Measurements from ENCODE around the gene PARK7.

PARK7 gene

DNA sequence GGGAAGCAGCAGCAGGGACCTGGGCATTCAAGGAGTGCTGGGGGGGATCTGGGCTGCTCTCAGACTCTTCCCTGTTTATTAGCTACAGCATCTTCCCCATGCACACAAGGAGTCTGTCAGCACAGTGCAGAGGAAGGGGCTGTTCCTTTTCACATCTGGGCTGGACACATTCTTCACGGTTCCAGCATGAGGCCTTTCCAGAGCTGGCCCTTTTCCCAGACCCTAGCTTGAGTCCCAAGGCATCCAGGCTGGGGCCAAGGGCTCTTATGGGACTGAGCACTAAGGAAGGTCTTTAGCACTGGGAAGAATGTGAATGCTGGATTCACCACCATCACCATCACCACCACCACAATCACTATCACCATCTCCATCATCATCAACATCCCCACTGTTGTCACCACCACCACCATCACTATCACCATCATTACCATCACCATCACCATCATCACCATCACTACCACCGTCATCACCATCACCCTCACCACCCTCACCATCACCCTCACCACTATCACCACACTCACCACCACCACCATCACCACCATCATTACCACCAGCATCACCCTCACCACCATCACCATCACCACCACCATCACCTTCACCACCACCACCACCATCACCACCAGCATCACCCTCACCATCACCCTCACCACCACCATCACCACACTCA lies 28.4 kb downstream of the PARK7 start:
- FAIRE-seq = no peak
- DNase-seq (ENCODE audit: insufficient read length) = no peak
- TF ChIP-seq TAF1 (IDR thresholded peaks at IDR 0.05; ENCODE audit: borderline replicate concordance, low read depth, low read length) (no peak), POLR2AphosphoS5 (IDR thresholded peaks at IDR 0.05; ENCODE audit: low read depth, low read length) (no peak), POLR2A (IDR thresholded peaks at IDR 0.05; ENCODE audit: low read depth, low read length) (no peak)

DNA sequence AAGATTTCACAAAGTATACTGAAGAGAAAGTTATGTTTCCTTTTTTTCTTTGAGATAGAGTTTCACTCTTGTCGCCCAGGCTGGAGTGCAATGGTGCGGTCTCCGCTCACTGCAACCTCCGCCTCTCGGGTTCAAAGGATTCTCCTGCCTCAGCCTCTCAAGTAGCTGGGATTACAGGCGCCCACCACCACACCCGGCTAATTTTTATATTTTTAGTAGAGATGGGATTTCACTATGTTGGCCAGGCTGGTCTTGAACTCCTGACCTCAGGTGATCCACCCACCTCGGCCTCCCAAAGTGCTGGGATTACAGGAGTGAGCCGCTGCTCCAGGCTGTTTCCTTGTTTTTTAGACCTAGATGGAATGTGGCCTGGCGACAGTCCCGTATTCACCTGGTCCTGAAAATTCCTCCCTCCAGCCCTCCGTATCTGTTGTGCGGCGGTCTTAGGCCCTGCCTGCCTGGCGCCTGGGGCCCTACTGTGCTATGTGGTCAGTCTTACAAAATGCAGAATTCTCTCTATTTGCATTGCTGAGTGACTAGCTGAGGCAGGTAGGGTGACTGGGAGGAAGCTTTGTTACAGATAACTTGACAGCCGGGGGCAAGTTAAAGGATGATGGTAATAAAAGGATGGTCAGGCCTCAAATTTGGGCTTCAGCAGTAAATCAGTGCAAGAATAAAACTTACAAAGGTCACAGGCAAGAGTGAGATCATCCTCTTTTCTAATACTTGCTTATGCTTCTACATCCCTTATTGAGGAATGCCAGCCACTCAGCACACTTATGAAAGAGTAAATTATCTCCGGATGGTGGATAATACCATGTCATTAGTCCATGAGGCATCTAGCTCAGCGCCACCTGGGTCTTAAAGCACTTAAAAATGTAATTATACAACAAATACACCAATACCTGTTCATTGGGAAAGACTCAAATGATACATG lies 30.3 kb downstream of the PARK7 start:
- FAIRE-seq = no peak
- TF ChIP-seq POLR2AphosphoS5 (IDR thresholded peaks at IDR 0.05; ENCODE audit: low read depth, low read length) = no peak
- no peak for TF ChIP-seq POLR2A (IDR thresholded peaks at IDR 0.05; ENCODE audit: low read depth, low read length)
- no peak for DNase-seq (ENCODE audit: insufficient read length)

DNA sequence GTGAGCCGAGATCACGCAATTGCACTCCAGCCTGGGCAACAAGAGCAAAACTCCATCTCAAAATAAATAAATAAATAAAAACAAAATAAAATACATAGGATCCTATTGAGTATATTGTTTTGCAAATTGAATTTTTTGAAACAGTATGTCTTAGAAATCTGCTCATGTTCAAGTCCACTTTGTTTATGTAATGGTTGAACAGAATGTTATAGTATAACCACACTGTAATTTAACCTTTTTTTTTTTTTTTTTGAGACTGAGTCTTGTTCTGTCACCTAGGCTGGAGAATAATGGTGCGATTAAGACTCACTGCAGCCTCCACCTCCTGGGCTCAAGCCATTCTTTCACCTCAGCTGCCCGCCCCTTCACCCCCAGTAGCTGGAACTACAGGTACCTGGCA lies 31.4 kb downstream of the PARK7 start:
- TF ChIP-seq POLR2AphosphoS5 (IDR thresholded peaks at IDR 0.05; ENCODE audit: low read depth, low read length) (no peak), TAF1 (IDR thresholded peaks at IDR 0.05; ENCODE audit: borderline replicate concordance, low read depth, low read length) (no peak), POLR2A (IDR thresholded peaks at IDR 0.05; ENCODE audit: low read depth, low read length) (no peak)
- DNase-seq (ENCODE audit: insufficient read length) (no peak), FAIRE-seq (no peak)

DNA sequence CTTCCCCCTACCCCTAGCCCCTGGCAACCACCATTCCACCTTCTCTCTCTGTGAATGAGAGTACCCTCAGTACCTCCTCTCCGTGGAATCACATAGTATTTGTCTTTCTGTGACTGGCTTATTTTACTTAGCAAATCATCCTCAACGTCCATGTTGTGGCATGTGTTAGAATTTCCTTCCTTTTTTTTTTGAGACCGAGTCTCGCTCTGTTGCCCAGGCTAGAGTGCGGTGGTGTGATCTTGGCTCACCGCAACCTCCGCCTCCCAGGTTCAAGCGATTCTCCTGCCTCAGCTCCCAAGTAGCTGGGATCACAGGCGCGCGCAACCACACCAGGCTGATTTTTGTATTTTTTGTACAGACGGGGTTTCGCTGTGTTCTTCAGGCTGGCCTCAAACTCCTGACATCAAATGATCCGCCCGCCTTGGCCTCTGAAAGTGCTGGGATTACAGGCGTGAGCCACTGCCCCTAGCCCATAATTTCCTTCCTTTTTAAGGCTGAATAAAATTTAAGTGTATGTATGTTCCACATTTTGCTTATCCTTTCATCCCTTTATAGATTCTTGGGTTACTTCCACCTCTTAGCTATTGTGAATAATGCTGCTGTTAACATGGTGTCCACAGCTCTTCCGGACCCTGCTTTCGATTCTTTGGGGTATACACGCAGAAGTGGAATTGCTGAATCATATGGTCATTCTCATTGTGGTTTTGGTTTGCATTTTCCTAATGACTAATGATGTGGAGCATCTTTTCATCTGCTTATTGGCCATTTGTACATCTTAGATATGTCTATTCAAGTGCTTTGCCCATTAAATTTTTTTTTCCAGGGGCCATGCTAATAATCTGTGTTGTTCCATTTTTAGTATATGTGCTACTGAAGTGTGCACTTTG lies 32.3 kb downstream of the PARK7 start:
- FAIRE-seq = peak; percentile 94
- DNase-seq (ENCODE audit: insufficient read length) = no peak

DNA sequence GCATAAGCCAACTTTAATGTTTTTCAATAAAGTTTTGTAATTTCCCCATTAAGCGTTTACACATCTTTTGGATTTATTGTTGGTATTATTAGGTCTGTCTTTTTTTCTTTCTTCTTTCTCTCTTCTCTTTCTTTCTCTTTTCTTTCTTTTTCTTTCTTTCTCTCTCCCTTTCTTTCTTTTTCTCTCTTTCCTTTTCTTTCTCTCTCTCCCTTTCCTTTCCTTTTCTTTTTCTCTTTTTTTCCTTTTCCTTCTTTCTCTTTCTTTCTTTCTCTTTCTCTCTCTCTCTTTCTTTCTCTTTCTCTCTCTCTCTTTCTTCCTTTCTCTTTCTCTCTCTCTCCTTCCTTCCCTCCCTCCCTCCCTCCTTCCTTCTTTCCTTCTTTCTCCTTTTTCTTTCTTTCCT lies 33.3 kb downstream of the PARK7 start:
- no peak for DNase-seq (ENCODE audit: insufficient read length)
- TF ChIP-seq TAF1 (IDR thresholded peaks at IDR 0.05; ENCODE audit: borderline replicate concordance, low read depth, low read length) (no peak), POLR2A (IDR thresholded peaks at IDR 0.05; ENCODE audit: low read depth, low read length) (no peak), POLR2AphosphoS5 (IDR thresholded peaks at IDR 0.05; ENCODE audit: low read depth, low read length) (no peak)
- no peak for FAIRE-seq

More for the DNA sequence above, 32.3 kb downstream of the PARK7 start:
- no peak for TF ChIP-seq TAF1 (IDR thresholded peaks at IDR 0.05; ENCODE audit: borderline replicate concordance, low read depth, low read length)
- TF ChIP-seq POLR2A (IDR thresholded peaks at IDR 0.05; ENCODE audit: low read depth, low read length) = no peak
- TF ChIP-seq POLR2AphosphoS5 (IDR thresholded peaks at IDR 0.05; ENCODE audit: low read depth, low read length) = no peak

DNA sequence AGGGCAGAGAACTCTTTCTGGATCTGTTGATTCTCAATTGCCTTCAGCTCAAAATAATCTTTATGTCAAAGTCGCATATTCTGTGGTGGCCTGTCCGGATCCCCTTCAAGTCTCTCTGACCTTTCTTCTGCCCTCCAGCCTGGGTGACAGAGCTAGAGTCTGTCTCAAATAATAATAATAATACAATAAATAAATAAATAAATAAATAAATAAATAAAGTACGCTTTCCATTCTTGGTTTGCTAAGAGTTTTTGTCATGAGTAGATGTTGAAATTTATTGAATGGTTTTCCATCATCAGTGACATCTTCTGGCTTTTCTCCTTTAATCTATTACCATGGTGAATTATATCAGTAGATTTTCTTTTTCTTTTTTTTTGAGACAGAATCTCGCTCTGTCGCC lies 33.9 kb downstream of the PARK7 start:
- no peak for FAIRE-seq

DNA sequence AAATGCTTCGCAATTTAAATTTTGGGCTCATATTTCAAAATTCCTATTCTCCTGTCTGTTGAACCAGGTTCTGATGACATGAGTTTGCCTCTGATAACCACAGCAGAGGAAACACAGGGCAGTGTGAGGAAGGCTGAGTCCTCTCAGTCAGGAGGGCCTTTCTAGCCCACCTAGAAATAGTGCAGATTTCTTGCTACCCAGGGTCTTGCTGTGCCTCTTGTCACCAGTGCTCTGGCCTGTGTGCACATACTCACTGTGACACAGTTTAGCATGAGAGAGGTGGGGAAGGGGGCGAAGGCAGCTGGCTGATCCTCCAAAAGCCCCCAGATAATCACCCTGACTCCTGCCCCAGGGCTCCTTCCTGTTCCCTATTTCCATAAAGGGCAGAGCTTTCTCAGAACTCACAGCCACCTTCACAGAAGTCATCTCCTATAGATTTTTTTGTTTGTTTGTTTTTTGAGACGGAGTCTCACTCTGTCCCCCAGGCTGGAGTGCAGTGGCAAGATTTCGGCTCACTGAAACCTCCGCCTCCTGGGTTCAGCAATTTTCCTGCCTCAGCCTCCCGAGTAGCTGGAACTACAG lies 40.9 kb downstream of the PARK7 start:
- TF ChIP-seq POLR2A (IDR thresholded peaks at IDR 0.05; ENCODE audit: low read depth, low read length) = no peak
- DNase-seq (ENCODE audit: insufficient read length) (no peak), FAIRE-seq (no peak)

More for the DNA sequence above, 33.9 kb downstream of the PARK7 start:
- no peak for DNase-seq (ENCODE audit: insufficient read length)
- no peak for TF ChIP-seq POLR2AphosphoS5 (IDR thresholded peaks at IDR 0.05; ENCODE audit: low read depth, low read length)
- no peak for TF ChIP-seq TAF1 (IDR thresholded peaks at IDR 0.05; ENCODE audit: borderline replicate concordance, low read depth, low read length)
- TF ChIP-seq POLR2A (IDR thresholded peaks at IDR 0.05; ENCODE audit: low read depth, low read length) = no peak

DNA sequence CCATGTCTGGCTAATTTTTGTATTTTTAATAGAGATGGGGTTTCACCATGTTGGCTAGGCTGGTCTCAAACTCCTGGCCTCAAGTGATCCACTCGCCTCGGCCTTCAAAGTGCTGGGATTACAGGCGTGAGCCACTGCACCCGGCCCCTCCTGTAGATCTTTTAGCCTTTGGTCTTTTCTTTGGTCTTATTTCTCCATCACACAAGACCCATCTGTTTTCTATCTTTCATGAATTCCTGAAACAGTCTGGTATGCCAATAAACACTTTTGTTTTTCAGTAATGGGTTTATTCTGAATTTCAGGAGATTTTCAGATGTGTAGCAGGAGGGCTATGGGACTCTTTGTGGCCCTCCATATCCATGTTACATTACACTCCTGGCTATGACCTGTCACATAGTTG lies 41.4 kb downstream of the PARK7 start:
- DNase-seq (ENCODE audit: insufficient read length) (no peak), FAIRE-seq (no peak)
- no peak for TF ChIP-seq POLR2A (IDR thresholded peaks at IDR 0.05; ENCODE audit: low read depth, low read length)

DNA sequence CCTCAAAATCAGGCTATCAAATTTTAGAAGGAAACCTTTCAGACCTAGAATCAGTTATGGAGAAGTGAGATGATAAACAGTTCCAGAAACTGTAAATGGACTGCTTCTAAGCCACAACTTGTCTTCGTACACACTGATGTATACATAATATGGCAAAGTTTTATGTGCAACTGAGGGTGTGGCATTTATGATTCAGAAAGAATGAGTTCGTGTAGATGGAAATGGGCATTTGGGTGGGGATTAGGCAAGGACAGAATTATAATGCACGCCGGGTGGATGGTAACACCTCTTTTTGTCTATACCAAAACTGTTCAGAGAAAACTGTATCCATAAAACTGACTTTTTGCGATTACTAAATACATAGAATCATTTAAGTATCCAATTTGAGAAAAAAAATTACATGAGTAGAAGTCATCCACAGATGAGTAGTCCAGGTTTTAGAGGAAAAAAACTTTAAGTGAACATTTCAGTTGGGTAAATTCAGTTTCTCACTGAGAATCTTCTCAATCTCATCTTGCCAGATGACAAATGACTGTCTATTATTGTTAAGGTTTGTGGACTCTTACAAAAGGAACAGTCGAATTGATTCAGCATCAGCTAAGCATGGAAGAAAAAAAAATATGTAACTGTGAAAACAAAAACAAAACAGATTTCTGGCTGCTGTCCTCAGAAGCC lies 42.1 kb downstream of the PARK7 start:
- TF ChIP-seq TAF1 (IDR thresholded peaks at IDR 0.05; ENCODE audit: borderline replicate concordance, low read depth, low read length) = no peak
- DNase-seq (ENCODE audit: insufficient read length) (no peak), FAIRE-seq (no peak)

DNA sequence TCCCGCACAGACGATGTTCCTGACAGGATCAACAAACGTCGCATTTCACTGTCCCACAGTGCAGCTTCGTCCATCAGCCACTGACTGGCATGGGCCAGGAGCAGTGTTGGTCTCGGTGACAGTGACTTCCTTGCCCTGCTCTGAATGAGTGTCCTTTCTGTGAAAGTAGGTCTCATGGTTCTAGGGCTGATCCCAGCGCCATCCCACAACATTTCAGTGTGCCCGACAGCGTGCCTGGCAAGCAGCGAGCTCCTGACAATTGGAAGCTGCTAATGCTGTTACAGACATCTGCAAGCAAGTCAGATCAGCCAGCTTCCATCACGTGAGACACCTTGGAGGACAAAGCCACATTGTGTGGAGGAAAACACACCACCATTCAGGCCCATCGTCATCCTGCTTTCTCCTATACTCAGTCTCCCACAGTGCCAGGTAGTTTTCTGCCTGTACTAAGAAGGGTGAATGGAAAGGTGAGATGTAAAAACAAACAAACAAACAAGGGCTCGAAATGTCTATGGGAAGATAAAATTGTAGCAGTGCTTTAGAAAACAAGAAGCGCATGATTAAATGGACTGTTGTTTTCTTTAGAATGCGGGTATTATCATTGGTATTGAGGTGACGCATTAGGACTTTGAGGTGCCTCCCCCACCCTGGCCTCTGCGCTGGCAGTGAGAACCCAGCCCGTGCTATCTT lies 42.7 kb downstream of the PARK7 start:
- no peak for FAIRE-seq
- DNase-seq (ENCODE audit: insufficient read length) = no peak
- TF ChIP-seq TAF1 (IDR thresholded peaks at IDR 0.05; ENCODE audit: borderline replicate concordance, low read depth, low read length) (no peak), POLR2A (IDR thresholded peaks at IDR 0.05; ENCODE audit: low read depth, low read length) (no peak), POLR2AphosphoS5 (IDR thresholded peaks at IDR 0.05; ENCODE audit: low read depth, low read length) (no peak)
